OCI-LY3 (cell line): ENCODE measurements around the gene CTAG2.
"Not testable (repeated sequence)": the region's sequence is repeated elsewhere in the genome, so short reads cannot be mapped to it uniquely, and the experiment has no call there.

Experiments used
- CTCF ChIP-seq: fragments of 200-600, 300-600 bp; sonication (generic); IDR thresholded peaks from 2 replicates; pipeline ENCODE4 v1.5.1; 2014; ENCODE audit warnings: antibody characterized with exemption, low read length, low read depth
- EZH2phosphoT487 ChIP-seq: fragments of 200-600 bp; shearing (Covaris generic); IDR thresholded peaks from 2 replicates; pipeline ENCODE4 v1.6.1; 2018; ENCODE audit warnings: antibody characterized with exemption, mixed run types, low read depth

DNA sequence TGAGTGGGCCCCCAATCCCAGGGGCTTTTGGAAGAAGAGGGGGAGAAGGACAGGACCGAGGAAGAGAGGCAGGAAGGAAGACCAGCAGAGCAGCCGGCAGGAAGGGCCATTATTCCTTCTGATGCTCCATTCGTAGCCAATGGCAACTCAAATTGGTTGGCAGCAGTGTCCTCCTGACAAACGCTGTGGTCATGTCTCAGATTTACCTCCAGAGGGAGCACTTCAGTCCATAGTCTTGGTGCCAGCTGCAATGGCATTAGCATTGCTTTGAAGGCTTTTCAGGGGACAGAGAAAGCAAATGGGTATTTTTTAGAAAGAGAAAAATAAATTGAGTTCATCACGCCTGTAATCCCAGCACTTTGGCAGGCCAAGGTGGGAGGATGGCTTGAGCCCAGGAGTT lies 24.4 kb downstream of the CTAG2 start:
- TF ChIP-seq CTCF, EZH2phosphoT487: not testable (repeated sequence)
